H1 (cell line): ENCODE results near the gene ASXL3. TPM values are rescaled to one million over a fixed set of nuclear protein-coding genes. Genes with fewer than 3 reads are reported as not detected.

Experiments
- CTCF ChIA-PET: fragments of 300-600 bp; sonication (Branson Sonifier 250); formaldehyde crosslinking; loops from one replicate; lab custom pipeline; 2021; ENCODE audit not compliant: partially characterized antibody; lab: Charles Lee
- POLR2A ChIA-PET: fragments of 300-600 bp; sonication (Branson Sonifier 250); formaldehyde crosslinking; loops from one replicate; lab custom pipeline; 2021; ENCODE audit warnings: inconsistent platforms; ENCODE audit not compliant: partially characterized antibody; lab: Charles Lee
- DNase-seq, 2 experiments: peaks; one replicate each; pipeline versions ENCODE4 v3.0.0 to v3.0.0-alpha.2; 2010 to 2022; ENCODE audit warnings: low spot score in 2 of 2, low read depth in 1 of 2, mixed read lengths in 1 of 2
- FAIRE-seq: peaks from 2 replicates; lab custom pipeline; 2011; peaks lifted over from hg19 to GRCh38; lab: Jason Lieb, UNC
- H2AFZ ChIP-seq: 2 replicates; pipeline ENCODE4 v1.8.1; 2012; ENCODE audit warnings: low read length, inconsistent platforms
- H2AK5ac ChIP-seq: 2 replicates; pipeline ENCODE4 v1.6.1; 2013; ENCODE audit warnings: low read depth, low read length
- H2BK120ac ChIP-seq: replicated peaks from 2 replicates; pipeline ENCODE3; 2013; ENCODE audit warnings: low read depth, low read length, inconsistent platforms
- H2BK12ac ChIP-seq: 2 replicates; pipeline ENCODE4 v1.6.1; 2013; ENCODE audit warnings: low read depth, low read length
- H2BK15ac ChIP-seq: 2 replicates; pipeline ENCODE4 v1.6.1; 2013; ENCODE audit warnings: low read length
- H2BK20ac ChIP-seq: 2 replicates; pipeline ENCODE4 v1.6.1; 2013; ENCODE audit warnings: low read length
- H2BK5ac ChIP-seq: 2 replicates; pipeline ENCODE4 v1.6.1; 2013; ENCODE audit warnings: low read depth, low read length
- H3K14ac ChIP-seq: 2 replicates; pipeline ENCODE4 v1.6.1; 2013; ENCODE audit warnings: inconsistent platforms; ENCODE audit not compliant: insufficient read length
- H3K18ac ChIP-seq: 2 replicates; pipeline ENCODE4 v1.6.1; 2013; ENCODE audit warnings: low read length; ENCODE audit errors: extremely low read depth
- H3K23ac ChIP-seq: 2 replicates; pipeline ENCODE4 v1.6.1; 2013; ENCODE audit warnings: inconsistent platforms; ENCODE audit not compliant: insufficient read length
- H3K23me2 ChIP-seq: 2 replicates; pipeline ENCODE4 v1.6.1; 2013; ENCODE audit warnings: low read depth, low read length
- H3K27ac ChIP-seq: 2 replicates; pipeline ENCODE4 v1.6.1; 2011; ENCODE audit warnings: low read depth, low read length, inconsistent platforms
- H3K27me3 ChIP-seq, 4 experiments: replicated peaks in 1 of 4; 1 replicate in 1 of 4; 2 replicates in 3 of 4; pipeline versions ENCODE4 v1.6.1 to v1.8.1; 2011 to 2013; ENCODE audit warnings: low read length in 3 of 4, mild to moderate bottlenecking in 3 of 4, inconsistent platforms in 2 of 4, mixed read lengths in 2 of 4, moderate library complexity in 1 of 4; ENCODE audit not compliant: control insufficient read depth in 3 of 4, insufficient read depth in 3 of 4; ENCODE audit errors: extremely low read depth in 1 of 4
- H3K36me3 ChIP-seq, 4 experiments: 2 replicates each; pipeline versions ENCODE4 v1.6.1 to v1.8.1; 2011 to 2013; ENCODE audit warnings: mild to moderate bottlenecking in 4 of 4, low read length in 3 of 4, moderate library complexity in 2 of 4, control low read depth in 1 of 4, inconsistent platforms in 1 of 4; ENCODE audit not compliant: insufficient read depth in 4 of 4, control insufficient read depth in 2 of 4
- H3K4ac ChIP-seq: replicated peaks from 2 replicates; pipeline ENCODE3; 2013; ENCODE audit warnings: low read length, low read depth, mixed read lengths, inconsistent platforms; ENCODE audit not compliant: insufficient read length
- H3K4me1 ChIP-seq, 4 experiments: replicated peaks in 1 of 4; 1 replicate in 1 of 4; 2 replicates in 3 of 4; pipeline versions ENCODE4 v1.6.1 to v1.8.1; 2011 to 2013; ENCODE audit warnings: low read length in 3 of 4, inconsistent platforms in 2 of 4, mixed read lengths in 1 of 4; ENCODE audit not compliant: insufficient read depth in 4 of 4, control insufficient read depth in 3 of 4
- H3K4me2 ChIP-seq, 2 experiments: 2 replicates each; pipeline versions ENCODE4 v1.6.1 to v1.8.1; 2011 to 2013; ENCODE audit warnings: low read depth in 2 of 2, low read length in 2 of 2, control low read depth in 1 of 2, inconsistent platforms in 1 of 2, mild to moderate bottlenecking in 1 of 2; ENCODE audit not compliant: insufficient read depth in 1 of 2
- H3K4me3 ChIP-seq, 4 experiments: fragments of 200-600, 300-600 bp in 1 of 4; sonication (generic), shearing (Covaris generic), sonication (Bioruptor Twin) in 1 of 4; 2 replicates each; pipeline versions ENCODE4 v1.5.1 to v1.8.1; 2011 to 2016; ENCODE audit warnings: low read length in 4 of 4, low read depth in 3 of 4, control low read depth in 2 of 4, inconsistent platforms in 2 of 4, mild to moderate bottlenecking in 2 of 4, mixed read lengths in 1 of 4, moderate library complexity in 1 of 4; ENCODE audit not compliant: insufficient read depth in 2 of 4; ENCODE audit errors: extremely low read depth in 1 of 4
- H3K56ac ChIP-seq: replicated peaks from 2 replicates; pipeline ENCODE3; 2013; ENCODE audit warnings: low read depth, mild to moderate bottlenecking, mixed read lengths, low read length, inconsistent platforms; ENCODE audit not compliant: insufficient read length
- H3K79me1 ChIP-seq: 2 replicates; pipeline ENCODE4 v1.6.1; 2013; ENCODE audit warnings: low read depth, low read length, control low read depth
- H3K79me2 ChIP-seq, 2 experiments: 2 replicates each; pipeline versions ENCODE4 v1.6.1 to v1.8.1; 2012 to 2013; ENCODE audit warnings: low read length in 2 of 2, mild to moderate bottlenecking in 2 of 2, inconsistent platforms in 1 of 2; ENCODE audit not compliant: insufficient read depth in 2 of 2, control insufficient read depth in 1 of 2
- H3K9ac ChIP-seq, 4 experiments: replicated peaks in 1 of 4; 1 replicate in 1 of 4; 2 replicates in 3 of 4; pipeline versions ENCODE4 v1.6.1 to v1.8.1; 2011 to 2013; ENCODE audit warnings: low read depth in 3 of 4, low read length in 3 of 4, control low read depth in 2 of 4, mild to moderate bottlenecking in 2 of 4, moderate library complexity in 2 of 4, inconsistent platforms in 1 of 4; ENCODE audit errors: extremely low read depth in 1 of 4
- H3K9me3 ChIP-seq, 2 experiments: 2 replicates each; pipeline versions ENCODE4 v1.6.1 to v1.8.1; 2012 to 2013; ENCODE audit warnings: mild to moderate bottlenecking in 2 of 2, moderate library complexity in 2 of 2, control low read depth in 1 of 2, inconsistent platforms in 1 of 2, low read depth in 1 of 2, low read length in 1 of 2, mixed read lengths in 1 of 2; ENCODE audit not compliant: insufficient read depth in 2 of 2
- H4K20me1 ChIP-seq, 2 experiments: replicated peaks in 1 of 2; 2 replicates each; pipeline versions ENCODE3 to v1.8.1; 2011 to 2013; ENCODE audit warnings: inconsistent platforms in 2 of 2, low read length in 2 of 2, mild to moderate bottlenecking in 1 of 2; ENCODE audit not compliant: insufficient read depth in 2 of 2, control insufficient read depth in 1 of 2
- H4K5ac ChIP-seq: 2 replicates; pipeline ENCODE4 v1.6.1; 2013; ENCODE audit warnings: low read length, low read depth, mixed read lengths, inconsistent platforms; ENCODE audit not compliant: insufficient read length
- H4K8ac ChIP-seq: 2 replicates; pipeline ENCODE4 v1.8.0; 2013; ENCODE audit warnings: mild to moderate bottlenecking, moderate library complexity, low read length, inconsistent platforms; ENCODE audit not compliant: insufficient read depth; ENCODE audit errors: extremely low read depth
- H4K91ac ChIP-seq: replicated peaks from 2 replicates; pipeline ENCODE3; 2013; ENCODE audit warnings: low read length, mixed read lengths, inconsistent platforms; ENCODE audit not compliant: insufficient read length
- HDAC2 ChIP-seq, 2 experiments: fragments of 300-600 bp in 1 of 2; sonication (generic) in 1 of 2; IDR thresholded peaks; 2 replicates each; pipeline ENCODE4 v1.6.1; 2011 to 2012; ENCODE audit warnings: low read depth in 2 of 2, low read length in 2 of 2, mild to moderate bottlenecking in 2 of 2, moderate library complexity in 2 of 2, borderline replicate concordance in 1 of 2, inconsistent platforms in 1 of 2
- WGBS, 2 experiments: shearing (Covaris generic) in 1 of 2; methylation state at CpG; one replicate each; pipeline versions ENCODE4 v1.1.6 to v1.1.7; 2013 to 2015; ENCODE audit warnings: low lambda C conversion rate in 2 of 2, mixed read lengths in 2 of 2, inconsistent platforms in 1 of 2, low coverage in 1 of 2, missing lambda C conversion rate in 1 of 2; ENCODE audit not compliant: insufficient replicate concordance in 2 of 2, insufficient coverage in 1 of 2, insufficient read length in 1 of 2; ENCODE audit errors: extremely low coverage in 1 of 2, missing lambda C conversion rate in 1 of 2; 5-methylcytosine and 5-hydroxymethylcytosine counted together
- polyA plus RNA-seq, 7 experiments: library from polyadenylated mRNA; depleted of rRNA in 3 of 7; stranded (reverse) in 5 of 7; unstranded in 2 of 7; fragments of >200 nt in 5 of 7; fragments of 200-250 nt in 2 of 7; gene quantifications; 1 replicate in 5 of 7; 2 replicates in 1 of 7; 4 replicates in 1 of 7; pipeline versions ENCODE4 v1.2.1 to v1.2.3, GENCODE V29; 2011 to 2013; ENCODE audit warnings: missing spikeins in 2 of 7, mixed read lengths in 2 of 7
- total RNA-seq: library from RNA; stranded (reverse); fragmentation: NEBNext Ultra II Directional; extraction: Animal tissue kit (Norgen Biotek cat#: 25700); gene quantifications from 2 replicates; pipeline ENCODE4 v1.2.1, GENCODE V29; 2021

ASXL3 gene
- total and polyA plus RNA-seq, 2 of the 8 experiments (the other 6 are each of a cell fraction or from before 2014, with no cell fraction given), result 0.08 to 1.3 TPM

- no peaks in the 10 kb centered on the region for H3K23me2 ChIP-seq
- H2BK20ac ChIP-seq, result no peak overlapping the region
- DNase-seq (no peak), FAIRE-seq (no peak)
- H3K14ac ChIP-seq, result no peak overlapping the region
- WGBS, 2 experiments, result 95% methylated on average over 3 of the region's 3 CpGs; no CpG with 5 or more reads in 1 of the 2 experiments
- H4K5ac ChIP-seq, result no peak overlapping the region
- H2BK120ac ChIP-seq, result no peak overlapping the region
- H3K4me3 ChIP-seq, result no peak overlapping the region
- POLR2A ChIA-PET, result no interaction called here
- no peaks in the 10 kb centered on the region for H3K79me1 ChIP-seq
- H3K4me2 ChIP-seq, result no peak overlapping the region
- no peaks in the 10 kb centered on the region for H3K27me3 ChIP-seq
- CTCF ChIA-PET, result no interaction called here
- no peaks in the 10 kb centered on the region for H3K9me3 ChIP-seq
- TF ChIP-seq HDAC2 (IDR thresholded peaks at IDR 0.05; ENCODE audit: borderline replicate concordance in 1 of 2, low read depth in 2 of 2, low read length in 2 of 2), result no peak
- no peak overlapping the region for H4K8ac ChIP-seq
- H2BK15ac ChIP-seq, result no peak overlapping the region
- no peaks in the 10 kb centered on the region for H4K20me1 ChIP-seq
- H2BK5ac ChIP-seq, result no peak overlapping the region
- no peak overlapping the region for H3K56ac ChIP-seq
- H3K18ac ChIP-seq, result no peak overlapping the region
- no peak overlapping the region for H3K9ac ChIP-seq
- H2AK5ac ChIP-seq, result no peak overlapping the region
- no peaks in the 10 kb centered on the region for H3K79me2 ChIP-seq
- no peak overlapping the region for H3K27ac ChIP-seq
- H4K91ac ChIP-seq, result no peak overlapping the region
- no peak overlapping the region for H3K4ac ChIP-seq
- H2BK12ac ChIP-seq, result no peak overlapping the region
- H3K4me1 ChIP-seq, result no peaks in the 10 kb centered on the region
- no peak overlapping the region for H2AFZ ChIP-seq
- no peak overlapping the region for H3K23ac ChIP-seq
- no peaks in the 10 kb centered on the region for H3K36me3 ChIP-seq
Observed at GRCh38 chr18:33616556-33616955, 38.5 kb downstream of the ASXL3 start.
